HepG2 (cell line): ENCODE results near the gene NAV2. TPM values are rescaled to one million over a fixed set of nuclear protein-coding genes. Genes with fewer than 3 reads are reported as not detected.
A peak's percentile ranks its signal among the peaks of the same experiment; 100 is the strongest.

ENCODE experiments used
- CSRNP1 ChIP-seq: sonication (generic); formaldehyde crosslinking; IDR thresholded peaks from 2 replicates; pipeline ENCODE4 v1.8.1; 2023; ENCODE audit warnings: mild to moderate bottlenecking, missing genetic modification reagents
- FOSL1 ChIP-seq: sonication (generic); formaldehyde crosslinking; IDR thresholded peaks from 2 replicates; pipeline ENCODE4 v1.9.0; 2021; ENCODE audit warnings: missing genetic modification reagents, borderline replicate concordance
- GATAD2A ChIP-seq: IDR thresholded peaks from 2 replicates; pipeline ENCODE4 v1.6.1; 2016
- KIAA2018 ChIP-seq: sonication (generic); formaldehyde crosslinking; IDR thresholded peaks from 2 replicates; pipeline ENCODE4 v1.5.0; 2020; ENCODE audit warnings: mild to moderate bottlenecking, missing genetic modification reagents, borderline replicate concordance
- KLF9 ChIP-seq: IDR thresholded peaks from 2 replicates; pipeline ENCODE4 v1.6.1; 2016; ENCODE audit warnings: low read depth
- KMT2A ChIP-seq: sonication (generic); formaldehyde crosslinking; IDR thresholded peaks from 2 replicates; pipeline ENCODE4 v1.4.0; 2020; ENCODE audit warnings: missing genetic modification reagents
- ZBTB42 ChIP-seq: sonication (generic); formaldehyde crosslinking; IDR thresholded peaks from 2 replicates; pipeline ENCODE4 v1.5.0; 2020; ENCODE audit warnings: mild to moderate bottlenecking, missing genetic modification reagents
- ZBTB7A ChIP-seq: sonication (generic); formaldehyde crosslinking; IDR thresholded peaks from 2 replicates; pipeline ENCODE4 v1.8.0; 2022; ENCODE audit warnings: mild to moderate bottlenecking, missing genetic modification reagents
- ZNF292 ChIP-seq: sonication (generic); formaldehyde crosslinking; IDR thresholded peaks from 2 replicates; pipeline ENCODE4 v1.8.1; 2022; ENCODE audit warnings: mild to moderate bottlenecking, low read depth, missing genetic modification reagents, borderline replicate concordance
- ZNF337 ChIP-seq: sonication (generic); formaldehyde crosslinking; IDR thresholded peaks from 2 replicates; pipeline ENCODE4 v1.5.1; 2020; ENCODE audit warnings: missing genetic modification reagents, low read depth, mild to moderate bottlenecking, borderline replicate concordance
- ZNF446 ChIP-seq: sonication (generic); formaldehyde crosslinking; IDR thresholded peaks from 2 replicates; pipeline ENCODE4 v1.5.0; 2020; ENCODE audit warnings: mild to moderate bottlenecking, missing genetic modification reagents
- ZSCAN30 ChIP-seq: sonication (generic); formaldehyde crosslinking; IDR thresholded peaks from 2 replicates; pipeline ENCODE4 v1.5.0; 2020; ENCODE audit warnings: mild to moderate bottlenecking, missing genetic modification reagents
- polyA plus RNA-seq, 8 experiments: library from polyadenylated mRNA; depleted of rRNA in 3 of 8; stranded (reverse) in 7 of 8; unstranded in 1 of 8; fragments of >200 nt; fragmentation: Illumina TruSeq in 4 of 8; extraction: Trizol in 4 of 8; gene quantifications; 2 replicates each; pipeline versions ENCODE4 v1.2.1 to v1.2.3, GENCODE V29; 2011 to 2016; ENCODE audit warnings: low read depth in 4 of 8, missing spikeins in 1 of 8, mixed read lengths in 1 of 8; ENCODE audit not compliant: insufficient read depth in 1 of 8
- total RNA-seq, 5 experiments: library from RNA; depleted of rRNA; stranded (reverse); fragments of >200 nt; fragmentation: Illumina TruSeq; extraction: Trizol; gene quantifications; 2 replicates each; pipeline ENCODE4 v1.2.3, GENCODE V29; 2016; ENCODE audit warnings: low read depth in 1 of 5
- TF ChIP-seq, protein P1 (sequence below): IDR thresholded peaks from 2 replicates; pipeline ENCODE4 v1.6.1; 2016; ENCODE audit warnings: control low read depth
- TF ChIP-seq, protein P2 (sequence below): IDR thresholded peaks from 2 replicates; pipeline ENCODE4 v1.6.1; 2016; ENCODE audit warnings: mild to moderate bottlenecking, missing biosample characterization, missing genetic modification reagents
- TF ChIP-seq, protein P3 (sequence below): IDR thresholded peaks from 2 replicates; pipeline ENCODE4 v1.6.1; 2016

The NAV2 gene
- total and polyA plus RNA-seq, 2 of the 13 experiments (the other 11 are each of a cell fraction or from before 2014, with no cell fraction given), result 9.3 to 34.6 TPM

DNA sequence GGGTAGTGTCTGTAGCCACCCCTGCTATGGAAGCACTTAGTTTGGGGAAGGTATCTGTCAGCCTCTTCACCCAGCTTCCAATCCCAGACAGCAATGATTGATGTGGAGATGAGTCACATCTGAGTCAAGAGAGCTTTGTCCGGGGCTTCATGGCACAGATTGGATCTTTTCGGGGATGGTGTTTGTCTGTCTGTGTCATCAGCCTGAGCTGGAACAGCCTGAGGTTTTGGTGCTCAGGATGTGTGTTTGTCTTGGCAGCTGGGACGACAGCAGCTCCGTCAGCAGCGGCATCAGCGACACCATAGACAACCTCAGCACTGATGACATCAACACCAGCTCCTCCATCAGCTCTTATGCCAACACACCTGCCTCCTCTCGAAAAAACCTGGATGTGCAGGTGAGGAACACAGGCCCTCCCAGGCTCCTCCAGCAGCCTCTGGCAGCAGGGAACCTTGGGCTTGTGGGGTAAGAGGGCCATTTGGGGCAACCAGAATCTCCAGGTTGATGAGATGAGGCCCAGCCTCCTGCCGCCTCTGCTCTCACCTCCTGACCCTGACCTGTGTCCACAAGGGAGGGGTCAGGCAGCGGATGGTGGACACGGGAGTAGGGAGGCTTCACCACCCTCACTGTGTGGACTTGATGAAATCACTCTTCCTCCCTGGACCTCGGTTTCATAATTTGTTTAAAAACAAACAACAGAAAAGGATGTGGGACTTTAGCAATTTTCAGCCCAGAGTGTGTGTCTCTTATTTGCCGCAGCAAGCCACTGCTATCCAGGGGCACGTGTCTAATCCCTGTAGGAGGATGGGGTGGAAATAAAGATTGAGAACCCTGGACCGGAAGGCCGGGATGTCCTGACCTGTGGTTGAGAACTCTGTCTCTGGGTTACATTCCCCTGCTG is 323.3 kb downstream of the NAV2 start (continued):
- TF ChIP-seq KLF9 (CRISPR knock-in tag) (no peak), ZNF446 (no peak), ZBTB7A (CRISPR knock-in tag) (no peak), GATAD2A (CRISPR knock-in tag) (peak; percentile 88), ZNF292 (peak; percentile 87; the same call in 1 of the 2 replicates), ZNF337 (no peak), KMT2A (peak; percentile 44; the same call in 1 of the 2 replicates), CSRNP1 (0 out of 2 replicates have a peak, but pooled peaks have one; percentile 75), ZBTB42 (no peak), FOSL1 (CRISPR knock-in tag) (peak; percentile 86), ZSCAN30 (CRISPR knock-in tag) (no peak), KIAA2018 (CRISPR knock-in tag) (no peak)
- TF ChIP-seq, protein P1, sequence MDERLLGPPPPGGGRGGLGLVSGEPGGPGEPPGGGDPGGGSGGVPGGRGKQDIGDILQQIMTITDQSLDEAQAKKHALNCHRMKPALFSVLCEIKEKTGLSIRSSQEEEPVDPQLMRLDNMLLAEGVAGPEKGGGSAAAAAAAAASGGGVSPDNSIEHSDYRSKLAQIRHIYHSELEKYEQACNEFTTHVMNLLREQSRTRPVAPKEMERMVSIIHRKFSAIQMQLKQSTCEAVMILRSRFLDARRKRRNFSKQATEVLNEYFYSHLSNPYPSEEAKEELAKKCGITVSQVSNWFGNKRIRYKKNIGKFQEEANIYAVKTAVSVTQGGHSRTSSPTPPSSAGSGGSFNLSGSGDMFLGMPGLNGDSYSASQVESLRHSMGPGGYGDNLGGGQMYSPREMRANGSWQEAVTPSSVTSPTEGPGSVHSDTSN (CRISPR knock-in tag), result peak; percentile 77
- TF ChIP-seq, protein P2, sequence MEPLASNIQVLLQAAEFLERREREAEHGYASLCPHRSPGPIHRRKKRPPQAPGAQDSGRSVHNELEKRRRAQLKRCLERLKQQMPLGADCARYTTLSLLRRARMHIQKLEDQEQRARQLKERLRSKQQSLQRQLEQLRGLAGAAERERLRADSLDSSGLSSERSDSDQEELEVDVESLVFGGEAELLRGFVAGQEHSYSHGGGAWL (CRISPR knock-in tag), result peak; percentile 39; the same call in 1 of the 2 replicates
- TF ChIP-seq, protein P3, sequence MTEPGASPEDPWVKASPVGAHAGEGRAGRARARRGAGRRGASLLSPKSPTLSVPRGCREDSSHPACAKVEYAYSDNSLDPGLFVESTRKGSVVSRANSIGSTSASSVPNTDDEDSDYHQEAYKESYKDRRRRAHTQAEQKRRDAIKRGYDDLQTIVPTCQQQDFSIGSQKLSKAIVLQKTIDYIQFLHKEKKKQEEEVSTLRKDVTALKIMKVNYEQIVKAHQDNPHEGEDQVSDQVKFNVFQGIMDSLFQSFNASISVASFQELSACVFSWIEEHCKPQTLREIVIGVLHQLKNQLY (CRISPR knock-in tag), result peak; percentile 85; the same call in 1 of the 2 replicates
